ENCODE results near the gene C2CD4C. TPM values are rescaled to one million over a fixed set of nuclear protein-coding genes. Genes with fewer than 3 reads are reported as not detected.

C2CD4C gene, protein sequence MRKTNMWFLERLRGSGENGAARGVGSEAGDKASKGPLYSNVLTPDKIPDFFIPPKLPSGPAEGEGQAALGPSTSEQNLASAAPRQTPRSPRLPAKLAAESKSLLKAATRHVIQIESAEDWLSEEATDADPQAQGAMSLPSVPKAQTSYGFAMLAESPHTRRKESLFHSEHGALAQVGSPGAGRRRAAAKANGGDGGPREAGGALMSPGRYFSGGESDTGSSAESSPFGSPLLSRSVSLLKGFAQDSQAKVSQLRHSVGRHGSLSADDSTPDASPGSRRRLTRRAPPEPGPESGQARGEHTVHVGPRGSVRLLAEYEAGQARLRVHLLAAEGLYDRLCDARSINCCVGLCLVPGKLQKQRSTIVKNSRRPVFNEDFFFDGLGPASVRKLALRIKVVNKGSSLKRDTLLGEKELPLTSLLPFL
- not detected for total RNA-seq (2013)
- polyA plus RNA-seq (not detected), polyA minus RNA-seq (under 0.01 TPM in 1 of 2 replicates, not detected in the other), total RNA-seq (0 to 4.1 (median 0) reads per million in 11 experiments)

DNA sequence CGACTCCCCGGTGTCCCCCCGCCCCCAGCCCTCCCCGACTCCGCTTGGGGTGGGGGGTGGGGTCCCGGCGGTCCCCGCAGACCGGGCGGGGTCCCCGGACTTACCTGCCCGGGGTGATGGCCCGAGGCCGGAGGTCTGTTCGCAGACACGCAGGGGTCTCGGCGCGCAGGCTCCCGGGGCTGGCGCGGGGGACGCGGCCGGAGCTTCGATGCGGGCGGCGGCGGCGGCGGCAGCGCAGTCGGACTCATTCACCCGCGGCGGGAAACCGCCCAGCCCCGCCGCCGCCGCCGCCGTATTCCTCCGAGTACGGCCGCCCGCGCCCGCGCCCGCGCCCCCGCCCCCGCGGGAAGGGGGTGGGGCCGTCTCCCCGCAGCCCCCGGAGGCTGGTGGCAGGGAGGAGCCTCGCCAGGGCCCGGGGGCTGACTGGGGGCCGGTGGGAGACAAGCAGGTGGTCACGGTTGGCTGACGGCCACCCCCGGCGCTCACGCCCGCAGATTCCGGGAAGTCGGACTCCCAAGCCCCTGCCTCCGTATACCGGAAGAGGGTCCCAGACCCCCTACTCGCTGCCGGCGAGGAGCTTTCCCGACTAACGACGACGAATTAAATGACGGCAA is at the start of gene C2CD4C:
C2CD4C (minus strand) TSS at position 246 of the 614 bp plus-strand sequence. CDS start 786 bp downstream, outside the sequence.
- Histone ChIP-seq H3K4me2 (replicated peaks; ENCODE audit: extremely low read depth, low read length, poor library complexity, severe bottlenecking) (peak within 1 kb of the TSS; percentile 2), H3K4me3 (replicated peaks in 1 of 3; ENCODE audit: low read depth in 2 of 3, low read length in 3 of 3) (no peak within 1 kb of the TSS), H3K9me3 (replicated peaks in 1 of 2; ENCODE audit: control insufficient read depth in 1 of 2, insufficient read depth in 1 of 2, low read length in 2 of 2) (peaks cover 0 to 3% of the 10 kb centered on the region in 2 donors), H4K20me1 (ENCODE audit: insufficient read depth, low read length) (no peaks in the 10 kb centered on the region), H3K4me1 (ENCODE audit: control insufficient read depth in 1 of 2, insufficient read depth in 2 of 2, low read length in 2 of 2) (no peaks in the 10 kb centered on the region), H3K36me3 (replicated peaks in 1 of 2; ENCODE audit: control insufficient read depth in 1 of 2, insufficient read depth in 2 of 2, low read length in 2 of 2) (no peaks in the 10 kb centered on the region), H3K9ac (ENCODE audit: insufficient read depth, low read length, poor library complexity, severe bottlenecking) (no peak within 1 kb of the TSS), H3K27ac (ENCODE audit: low read depth in 1 of 2, low read length in 2 of 2) (no peak within 1 kb of the TSS), H3K79me2 (ENCODE audit: insufficient read depth, low read length) (no peaks in the 10 kb centered on the region), H3K27me3 (ENCODE audit: control insufficient read depth in 2 of 2, insufficient read depth in 2 of 2, low read length in 2 of 2) (peaks cover 9 to 35% of the 10 kb centered on the region in 2 donors), H2AFZ (ENCODE audit: insufficient read depth, low read depth, low read length, poor library complexity, severe bottlenecking) (no peak within 1 kb of the TSS)
- TF ChIP-seq, protein P1, sequence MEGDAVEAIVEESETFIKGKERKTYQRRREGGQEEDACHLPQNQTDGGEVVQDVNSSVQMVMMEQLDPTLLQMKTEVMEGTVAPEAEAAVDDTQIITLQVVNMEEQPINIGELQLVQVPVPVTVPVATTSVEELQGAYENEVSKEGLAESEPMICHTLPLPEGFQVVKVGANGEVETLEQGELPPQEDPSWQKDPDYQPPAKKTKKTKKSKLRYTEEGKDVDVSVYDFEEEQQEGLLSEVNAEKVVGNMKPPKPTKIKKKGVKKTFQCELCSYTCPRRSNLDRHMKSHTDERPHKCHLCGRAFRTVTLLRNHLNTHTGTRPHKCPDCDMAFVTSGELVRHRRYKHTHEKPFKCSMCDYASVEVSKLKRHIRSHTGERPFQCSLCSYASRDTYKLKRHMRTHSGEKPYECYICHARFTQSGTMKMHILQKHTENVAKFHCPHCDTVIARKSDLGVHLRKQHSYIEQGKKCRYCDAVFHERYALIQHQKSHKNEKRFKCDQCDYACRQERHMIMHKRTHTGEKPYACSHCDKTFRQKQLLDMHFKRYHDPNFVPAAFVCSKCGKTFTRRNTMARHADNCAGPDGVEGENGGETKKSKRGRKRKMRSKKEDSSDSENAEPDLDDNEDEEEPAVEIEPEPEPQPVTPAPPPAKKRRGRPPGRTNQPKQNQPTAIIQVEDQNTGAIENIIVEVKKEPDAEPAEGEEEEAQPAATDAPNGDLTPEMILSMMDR (IDR thresholded peaks at IDR 0.05): no peak
- Mint-ChIP-seq H3K36me3 (peaks cover 0 to 2% of the 10 kb centered on the region in 2 donors), H3K9me3 (peaks cover 0 to 32% (median 10%) of the 10 kb centered on the region in 7 donors), H3K27ac (no peak within 1 kb of the TSS), H3K27me3 (ENCODE audit: low read depth in 3 of 3) (peaks cover 16 to 43% (median 22%) of the 10 kb centered on the region in 3 donors), H3K4me1 (peaks cover 3% of the 10 kb centered on the region), H3K4me3 (peak within 1 kb of the TSS; percentile 34 to 88)
- WGBS (ENCODE audit: insufficient coverage): under 1% methylated on average over 73 of the region's 80 CpGs
- no peak for DNase-seq
- intact Hi-C loops (cut with micrococcal nuclease): no loop called here

Data from CD14-positive monocyte (primary cell).